ENCODE data around the gene CROCC2. TPM values are rescaled to one million over a fixed set of nuclear protein-coding genes. Genes with fewer than 3 reads are reported as not detected.
A peak's percentile ranks its signal among the peaks of the same experiment; 100 is the strongest.

Gene CROCC2
- total RNA-seq, 1 experiment from 2014 or later, result not detected

DNA sequence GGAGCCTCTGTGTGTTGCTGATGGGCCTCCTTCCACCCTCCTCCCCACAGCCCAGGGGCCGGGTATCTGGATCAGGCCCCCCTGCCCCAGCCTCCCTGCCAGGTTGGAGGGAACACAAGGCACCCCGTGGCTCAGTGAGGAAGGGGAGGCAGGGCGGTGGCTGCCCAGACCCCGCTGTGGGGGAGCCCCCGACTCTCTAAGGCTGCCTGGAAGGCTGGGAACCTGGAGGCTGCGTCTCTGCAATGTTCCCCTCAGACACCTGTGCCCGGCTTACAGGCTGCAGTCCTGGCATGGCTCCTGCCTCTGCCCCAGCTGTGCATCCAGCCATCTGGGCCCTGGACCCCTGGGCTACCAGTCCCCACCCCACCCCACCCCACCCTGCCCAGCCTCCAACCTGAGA is 9.7 kb upstream of the CROCC2 start:
- no peaks in the 10 kb centered on the region for H3K9me2 ChIP-seq (ENCODE audit: insufficient read depth)
- no peaks in the 10 kb centered on the region for H3K36me3 ChIP-seq (ENCODE audit: control insufficient read depth in 1 of 2, insufficient read depth in 2 of 2, low read length in 2 of 2)
- H3K4me2 ChIP-seq (ENCODE audit: low read length), result peak overlapping the region; percentile 75
- H2AFZ ChIP-seq (ENCODE audit: low read depth, low read length, poor library complexity, severe bottlenecking), result no peak overlapping the region
- no peaks in the 10 kb centered on the region for H4K20me1 ChIP-seq (ENCODE audit: insufficient read depth)
- peak overlapping the region; percentile 18; the same call in 1 of the 2 replicates for H3K9ac ChIP-seq (ENCODE audit: low read length)
- H3K79me2 ChIP-seq (ENCODE audit: insufficient read depth, low read length), result no peaks in the 10 kb centered on the region
- no peaks in the 10 kb centered on the region for H3K9me3 ChIP-seq (ENCODE audit: control insufficient read depth in 1 of 2, insufficient read depth in 1 of 2, low read depth in 1 of 2, low read length in 2 of 2)
- intact Hi-C loops (cut with micrococcal nuclease), result no loop called here
- H3K27ac ChIP-seq (ENCODE audit: low read depth, low read length), result no peak overlapping the region
- H3K4me1 ChIP-seq (ENCODE audit: control insufficient read depth in 1 of 2, insufficient read depth in 2 of 2, low read length in 2 of 2), result peaks cover 34 to 60% of the 10 kb centered on the region in 2 experiments
- CTCF ChIA-PET, result interaction anchor here (1.3 kb wide), 1 partner anchor 18 kb away, joined by 4 read pairs; no protein-coding TSS in a partner anchor
- H3K4me3 ChIP-seq (replicated peaks in 1 of 2; ENCODE audit: low read depth in 1 of 2, low read length in 2 of 2), result peak overlapping the region in 1 of 2 experiments; percentile 7; a peak in 1 of 4 replicates
- TF ChIP-seq, protein P1, sequence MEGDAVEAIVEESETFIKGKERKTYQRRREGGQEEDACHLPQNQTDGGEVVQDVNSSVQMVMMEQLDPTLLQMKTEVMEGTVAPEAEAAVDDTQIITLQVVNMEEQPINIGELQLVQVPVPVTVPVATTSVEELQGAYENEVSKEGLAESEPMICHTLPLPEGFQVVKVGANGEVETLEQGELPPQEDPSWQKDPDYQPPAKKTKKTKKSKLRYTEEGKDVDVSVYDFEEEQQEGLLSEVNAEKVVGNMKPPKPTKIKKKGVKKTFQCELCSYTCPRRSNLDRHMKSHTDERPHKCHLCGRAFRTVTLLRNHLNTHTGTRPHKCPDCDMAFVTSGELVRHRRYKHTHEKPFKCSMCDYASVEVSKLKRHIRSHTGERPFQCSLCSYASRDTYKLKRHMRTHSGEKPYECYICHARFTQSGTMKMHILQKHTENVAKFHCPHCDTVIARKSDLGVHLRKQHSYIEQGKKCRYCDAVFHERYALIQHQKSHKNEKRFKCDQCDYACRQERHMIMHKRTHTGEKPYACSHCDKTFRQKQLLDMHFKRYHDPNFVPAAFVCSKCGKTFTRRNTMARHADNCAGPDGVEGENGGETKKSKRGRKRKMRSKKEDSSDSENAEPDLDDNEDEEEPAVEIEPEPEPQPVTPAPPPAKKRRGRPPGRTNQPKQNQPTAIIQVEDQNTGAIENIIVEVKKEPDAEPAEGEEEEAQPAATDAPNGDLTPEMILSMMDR (IDR thresholded peaks at IDR 0.05 in 2 of 3, conservative IDR thresholded peaks at IDR 0.05 in 1 of 3; ENCODE audit: borderline replicate concordance in 1 of 3, insufficient read depth in 1 of 3, low read depth in 2 of 3, low read length in 2 of 3), result no peak
- TF ChIP-seq TCF7L2 (IDR thresholded peaks at IDR 0.05; ENCODE audit: borderline replicate concordance, extremely low read depth, insufficient read depth, insufficient read length), result no peak
- no peak for TF ChIP-seq SIN3A (IDR thresholded peaks at IDR 0.05; ENCODE audit: low read depth)
- TF ChIP-seq, protein P2, sequence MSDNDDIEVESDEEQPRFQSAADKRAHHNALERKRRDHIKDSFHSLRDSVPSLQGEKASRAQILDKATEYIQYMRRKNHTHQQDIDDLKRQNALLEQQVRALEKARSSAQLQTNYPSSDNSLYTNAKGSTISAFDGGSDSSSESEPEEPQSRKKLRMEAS (IDR thresholded peaks at IDR 0.05), result no peak
- no peak for TF ChIP-seq CBX3 (IDR thresholded peaks at IDR 0.05; ENCODE audit: low read depth)
- TF ChIP-seq POLR2A (IDR thresholded peaks at IDR 0.05; ENCODE audit: borderline replicate concordance, extremely low read depth, insufficient read depth, insufficient read length), result no peak
- no peak for TF ChIP-seq FOSL1 (IDR thresholded peaks at IDR 0.05; ENCODE audit: low read depth)
- TF ChIP-seq, protein P3, sequence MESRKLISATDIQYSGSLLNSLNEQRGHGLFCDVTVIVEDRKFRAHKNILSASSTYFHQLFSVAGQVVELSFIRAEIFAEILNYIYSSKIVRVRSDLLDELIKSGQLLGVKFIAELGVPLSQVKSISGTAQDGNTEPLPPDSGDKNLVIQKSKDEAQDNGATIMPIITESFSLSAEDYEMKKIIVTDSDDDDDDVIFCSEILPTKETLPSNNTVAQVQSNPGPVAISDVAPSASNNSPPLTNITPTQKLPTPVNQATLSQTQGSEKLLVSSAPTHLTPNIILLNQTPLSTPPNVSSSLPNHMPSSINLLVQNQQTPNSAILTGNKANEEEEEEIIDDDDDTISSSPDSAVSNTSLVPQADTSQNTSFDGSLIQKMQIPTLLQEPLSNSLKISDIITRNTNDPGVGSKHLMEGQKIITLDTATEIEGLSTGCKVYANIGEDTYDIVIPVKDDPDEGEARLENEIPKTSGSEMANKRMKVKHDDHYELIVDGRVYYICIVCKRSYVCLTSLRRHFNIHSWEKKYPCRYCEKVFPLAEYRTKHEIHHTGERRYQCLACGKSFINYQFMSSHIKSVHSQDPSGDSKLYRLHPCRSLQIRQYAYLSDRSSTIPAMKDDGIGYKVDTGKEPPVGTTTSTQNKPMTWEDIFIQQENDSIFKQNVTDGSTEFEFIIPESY (IDR thresholded peaks at IDR 0.05; ENCODE audit: extremely low read depth, insufficient replicate concordance, low read length), result no peak
- RAD21 ChIA-PET (ENCODE audit: low non-redundant PET in 1 of 2, low total read pairs in 2 of 2, uncharacterized antibody in 2 of 2, unreplicated experiment in 2 of 2), result no interaction called here
- no TSS peak for BruUV-seq (replicated peaks)
- peak; percentile 10; the same call in 1 of the 2 replicates for ATAC-seq
- DNase-seq (ENCODE audit: low read depth, low spot score), result no peak
- H3K27me3 ChIP-seq (ENCODE audit: insufficient read depth, low read length), result peaks cover 13% of the 10 kb centered on the region; the same call in 1 of the 2 replicates
- POLR2A ChIA-PET, result no interaction called here
